Measurements from ENCODE around the gene STUB1. TPM values are rescaled to one million over a fixed set of nuclear protein-coding genes. Genes with fewer than 3 reads are reported as not detected.

The STUB1 gene
- total and polyA plus RNA-seq, 12 donors: 121 to 339 (median 190) TPM

DNA sequence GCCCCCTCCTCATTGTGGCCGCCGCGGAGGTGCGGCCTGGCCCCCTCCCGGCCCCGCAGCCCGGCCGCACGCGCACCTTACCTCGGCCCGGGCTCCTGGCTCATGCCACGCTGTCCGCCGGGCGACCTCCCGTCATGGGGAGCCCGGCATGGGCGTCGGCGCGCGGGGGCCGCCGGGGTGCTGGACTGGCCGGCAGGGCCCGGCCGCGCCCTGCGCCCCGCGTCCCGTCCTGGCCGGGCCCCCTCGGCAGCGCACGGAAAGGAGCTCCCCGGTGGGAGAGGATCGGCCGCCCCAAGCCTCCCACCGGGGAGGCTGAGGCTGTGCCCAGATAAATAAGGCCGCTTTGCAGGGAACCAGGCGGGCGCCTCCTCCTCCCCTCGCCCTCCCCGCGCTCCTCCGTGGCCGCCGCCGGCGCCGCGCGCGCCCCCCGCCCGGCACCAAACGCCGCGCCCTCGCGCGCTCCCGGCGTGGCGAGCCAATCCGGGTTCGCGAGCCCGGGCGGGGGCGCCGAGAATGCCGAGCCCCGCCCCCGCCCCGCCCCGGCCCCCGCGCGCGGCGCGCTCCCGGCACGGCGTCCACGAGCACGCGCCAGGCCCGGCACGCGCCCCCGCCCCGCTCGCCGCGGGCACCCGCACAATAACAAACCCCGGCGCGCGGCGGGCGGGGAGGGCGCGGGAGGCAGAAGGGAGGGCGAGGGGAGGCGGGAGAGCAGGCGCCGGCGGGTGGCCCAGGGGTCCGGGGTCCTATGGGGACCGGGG is 25.4 kb downstream of the STUB1 start, which contains the start of gene FBXL16:
FBXL16 (minus strand) TSS at position 371 of the 758 bp plus-strand sequence. CDS start 8,396 bp downstream, outside the sequence.
- Histone ChIP-seq H3K27ac (peak within 1 kb of the TSS in 1 of 5 donors; percentile 52), H3K9me3 (replicated peaks in 1 of 3) (no peaks in the 10 kb centered on the region), H3K27me3 (peaks cover 60% of the 10 kb centered on the region), H3K36me3 (replicated peaks in 1 of 2) (no peaks in the 10 kb centered on the region), H3K4me3 (no peak within 1 kb of the TSS), H3K4me1 (replicated peaks in 1 of 2) (peaks cover 3 to 4% of the 10 kb centered on the region in 2 donors)
- intact Hi-C loops (cut with DNase I): loop anchor here in 1 of 2 donors (5.0 kb wide), 1 partner anchor 77 kb away; no protein-coding TSS in a partner anchor
- DNase-seq: no peak
- TF ChIP-seq, protein P1, sequence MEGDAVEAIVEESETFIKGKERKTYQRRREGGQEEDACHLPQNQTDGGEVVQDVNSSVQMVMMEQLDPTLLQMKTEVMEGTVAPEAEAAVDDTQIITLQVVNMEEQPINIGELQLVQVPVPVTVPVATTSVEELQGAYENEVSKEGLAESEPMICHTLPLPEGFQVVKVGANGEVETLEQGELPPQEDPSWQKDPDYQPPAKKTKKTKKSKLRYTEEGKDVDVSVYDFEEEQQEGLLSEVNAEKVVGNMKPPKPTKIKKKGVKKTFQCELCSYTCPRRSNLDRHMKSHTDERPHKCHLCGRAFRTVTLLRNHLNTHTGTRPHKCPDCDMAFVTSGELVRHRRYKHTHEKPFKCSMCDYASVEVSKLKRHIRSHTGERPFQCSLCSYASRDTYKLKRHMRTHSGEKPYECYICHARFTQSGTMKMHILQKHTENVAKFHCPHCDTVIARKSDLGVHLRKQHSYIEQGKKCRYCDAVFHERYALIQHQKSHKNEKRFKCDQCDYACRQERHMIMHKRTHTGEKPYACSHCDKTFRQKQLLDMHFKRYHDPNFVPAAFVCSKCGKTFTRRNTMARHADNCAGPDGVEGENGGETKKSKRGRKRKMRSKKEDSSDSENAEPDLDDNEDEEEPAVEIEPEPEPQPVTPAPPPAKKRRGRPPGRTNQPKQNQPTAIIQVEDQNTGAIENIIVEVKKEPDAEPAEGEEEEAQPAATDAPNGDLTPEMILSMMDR (IDR thresholded peaks at IDR 0.05): no peak
- no peak for TF ChIP-seq POLR2A (IDR thresholded peaks at IDR 0.05)
- 0 to 1% (median 1%) methylated on average over 1 to 115 of the region's 115 CpGs; no CpG with 5 or more reads in 1 of the 4 donors for WGBS, 4 donors

DNA sequence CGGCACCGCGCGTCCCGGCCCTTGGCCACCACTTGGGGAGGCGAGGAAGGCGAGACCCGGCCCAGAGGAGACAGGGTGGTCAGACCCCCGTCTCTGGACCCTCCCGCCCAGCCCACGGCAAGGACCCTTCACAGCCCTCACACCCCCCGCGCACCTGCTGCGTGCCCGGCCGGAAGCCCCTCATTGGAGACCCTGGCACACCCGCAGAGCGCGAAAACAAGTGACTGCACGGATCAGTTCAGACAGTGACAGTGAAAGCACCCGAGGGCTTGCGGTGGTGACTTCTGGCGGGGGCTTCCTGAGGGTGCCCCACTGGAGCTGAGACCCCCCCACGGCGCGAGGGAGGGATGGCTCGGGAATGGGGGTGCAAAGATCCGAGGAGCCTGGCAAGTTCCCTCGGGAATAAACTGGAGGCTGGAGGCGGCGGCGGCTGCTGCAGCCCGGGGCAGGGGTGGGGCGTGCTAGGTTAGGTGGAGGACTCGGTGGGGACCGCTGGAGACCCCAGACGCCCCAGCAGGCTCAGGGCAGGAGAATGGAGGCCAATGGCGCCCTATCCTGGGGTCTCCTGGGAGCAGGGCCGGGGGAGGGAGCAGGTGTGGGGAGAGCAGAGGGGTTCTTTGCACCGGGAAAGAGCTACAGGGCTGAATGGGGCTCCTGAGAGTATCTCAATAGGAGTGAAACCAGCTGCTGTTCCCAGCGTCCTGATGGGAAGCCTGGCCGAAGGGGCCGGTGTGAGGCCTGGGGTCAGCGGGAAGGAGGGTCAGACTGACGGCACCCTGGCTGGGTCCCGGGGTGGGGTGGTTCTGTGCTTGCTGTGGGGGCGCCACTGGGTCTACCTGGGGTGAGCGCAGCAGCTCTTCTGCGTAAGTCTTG is 26.2 kb downstream of the STUB1 start:
- intact Hi-C loops (cut with DNase I): loop anchor here in 1 of 2 donors (5.0 kb wide), 1 partner anchor 76 kb away; no protein-coding TSS in a partner anchor
- peak overlapping the region in 1 of 5 donors; percentile 44 for H3K27ac ChIP-seq

DNA sequence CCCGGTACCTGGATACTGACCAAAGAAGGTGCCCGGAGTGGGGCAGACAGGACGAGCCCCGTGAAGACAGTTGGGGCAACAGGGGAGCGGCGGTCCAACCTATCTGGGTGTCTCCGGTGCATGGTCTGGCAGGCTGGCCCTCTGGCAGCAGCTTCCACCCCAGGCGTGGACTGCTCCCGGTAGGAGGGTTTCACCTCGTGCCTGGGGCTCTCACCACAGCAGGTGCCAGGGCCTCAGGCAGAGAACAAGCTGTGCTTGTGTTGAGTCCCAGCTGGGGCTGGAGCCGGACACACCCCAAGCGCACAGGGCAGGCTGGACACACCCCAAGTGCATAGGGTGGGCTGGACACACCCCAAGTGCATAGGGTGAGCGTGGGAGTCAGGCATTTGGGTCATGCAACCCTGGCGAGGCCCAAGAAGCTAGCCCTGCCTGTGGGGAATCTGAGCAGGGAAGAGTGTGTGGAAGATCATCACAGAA is 26.9 kb downstream of the STUB1 start:
- 37 to 48% (median 43%) methylated on average over 10 to 14 of the region's 14 CpGs; no CpG with 5 or more reads in 1 of the 4 donors for WGBS, 4 donors
- intact Hi-C loops (cut with DNase I): loop anchor here in 1 of 2 donors (5.0 kb wide), 1 partner anchor 75 kb away; no protein-coding TSS in a partner anchor
- TF ChIP-seq POLR2A (IDR thresholded peaks at IDR 0.05): no peak
- TF ChIP-seq, protein P1 (IDR thresholded peaks at IDR 0.05): no peak

More for the DNA sequence above, 26.2 kb downstream of the STUB1 start:
- H3K36me3 ChIP-seq (replicated peaks in 1 of 2): no peaks in the 10 kb centered on the region
- no peak for DNase-seq
- H3K4me1 ChIP-seq (replicated peaks in 1 of 2): no peaks in the 10 kb centered on the region
- H3K27me3 ChIP-seq: peaks cover 58% of the 10 kb centered on the region
- no peaks in the 10 kb centered on the region for H3K9me3 ChIP-seq (replicated peaks in 1 of 3)
- WGBS, 4 donors: 5 to 6% (median 5%) methylated on average over 20 to 49 of the region's 49 CpGs; no CpG with 5 or more reads in 1 of the 4 donors
- TF ChIP-seq, protein P1 (IDR thresholded peaks at IDR 0.05): no peak
- TF ChIP-seq POLR2A (IDR thresholded peaks at IDR 0.05): no peak
- H3K4me3 ChIP-seq: no peak overlapping the region

More for the DNA sequence above, 26.9 kb downstream of the STUB1 start:
- H3K27ac ChIP-seq: peak overlapping the region in 1 of 5 donors; percentile 17
- H3K4me3 ChIP-seq: no peak overlapping the region
- DNase-seq: peak in 1 of 7 donors; percentile 89
- H3K4me1 ChIP-seq (replicated peaks in 1 of 2): no peaks in the 10 kb centered on the region
- peaks cover 52% of the 10 kb centered on the region for H3K27me3 ChIP-seq
- H3K9me3 ChIP-seq (replicated peaks in 1 of 3): no peaks in the 10 kb centered on the region
- H3K36me3 ChIP-seq (replicated peaks in 1 of 2): no peaks in the 10 kb centered on the region

Measured in adrenal gland (tissue), 12 donors.